Stimulated activated CD4-positive, alpha-beta T cell treated with anti-CD3 and anti-CD28 coated beads, Interleukin-1b, Interleukin-23, amount 100 ng/mL, for 24 hours (primary cell): ENCODE measurements around the gene TBC1D2B.

Experiments
- DNase-seq, 4 experiments: peaks; one replicate each; pipeline ENCODE4 v3.0.0-alpha.2; 2020; ENCODE audit warnings: low read depth in 4 of 4, low spot score in 1 of 4

The TBC1D2B gene

GRCh38 chr15:78055919-78056713 is 21.4 kb downstream of the TBC1D2B start:
- no peak for DNase-seq

DNA sequence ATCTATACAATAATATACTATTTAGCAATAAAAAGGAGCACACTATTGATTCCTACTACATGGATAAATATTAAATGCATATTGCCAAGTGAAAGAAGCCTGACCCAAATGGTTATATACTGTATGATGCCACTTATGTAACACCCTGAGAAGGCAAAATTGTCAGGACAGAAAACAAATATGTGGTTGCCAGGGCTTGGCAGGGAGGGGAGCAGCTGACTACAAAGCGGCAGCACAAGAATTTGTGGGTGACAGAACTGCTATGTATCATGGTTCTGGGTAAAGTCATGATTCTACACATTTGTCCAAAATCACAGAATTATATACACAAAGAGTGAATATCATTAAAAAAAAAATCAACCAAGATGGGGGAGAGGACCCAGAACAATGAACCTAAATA is 22.5 kb downstream of the TBC1D2B start:
- no peak for DNase-seq

- no peak for DNase-seq
Measured at GRCh38 chr15:78054518-78054917, 23.0 kb downstream of the TBC1D2B start.

DNA sequence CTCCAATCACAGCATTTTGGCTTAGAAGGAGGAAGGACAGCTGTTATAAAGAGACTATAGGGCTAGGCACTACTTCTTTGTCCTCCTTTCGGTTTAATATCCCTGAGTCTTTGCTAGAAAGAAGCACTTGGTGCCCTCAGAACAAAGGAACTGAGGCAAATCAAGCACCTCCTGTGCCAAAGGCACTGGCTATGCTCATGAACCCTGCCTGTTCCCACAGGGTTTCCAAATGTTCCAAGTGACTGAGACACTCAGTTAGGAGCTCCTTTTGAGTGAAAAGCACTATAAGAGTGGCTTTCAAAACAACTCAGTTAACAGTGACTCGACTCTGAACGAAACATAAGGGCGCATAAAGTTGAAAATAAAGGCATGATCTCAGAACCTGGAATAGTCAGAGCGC is 25.0 kb downstream of the TBC1D2B start:
- DNase-seq, result no peak

- DNase-seq, result no peak
Measured at GRCh38 chr15:78052001-78052401, 25.5 kb downstream of the TBC1D2B start.

DNA sequence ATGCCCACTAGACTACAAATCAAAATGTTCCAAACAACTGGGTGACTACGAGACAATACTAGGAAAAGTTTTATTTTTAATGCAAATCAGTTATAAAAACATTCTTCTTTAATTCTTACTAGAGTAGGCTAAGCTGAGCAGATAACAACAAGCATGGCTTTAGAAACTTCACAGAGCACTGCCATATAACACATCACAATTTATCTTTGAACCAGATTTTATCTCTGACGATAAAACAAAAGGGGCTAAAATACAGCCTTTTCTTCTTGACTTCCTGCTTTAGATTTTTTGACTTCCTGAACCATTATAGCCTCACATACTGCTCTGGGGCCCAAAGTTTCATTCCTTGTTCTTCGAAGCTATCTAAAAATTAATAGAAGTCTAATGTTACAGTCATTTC is 25.9 kb downstream of the TBC1D2B start:
- no peak for DNase-seq

DNA sequence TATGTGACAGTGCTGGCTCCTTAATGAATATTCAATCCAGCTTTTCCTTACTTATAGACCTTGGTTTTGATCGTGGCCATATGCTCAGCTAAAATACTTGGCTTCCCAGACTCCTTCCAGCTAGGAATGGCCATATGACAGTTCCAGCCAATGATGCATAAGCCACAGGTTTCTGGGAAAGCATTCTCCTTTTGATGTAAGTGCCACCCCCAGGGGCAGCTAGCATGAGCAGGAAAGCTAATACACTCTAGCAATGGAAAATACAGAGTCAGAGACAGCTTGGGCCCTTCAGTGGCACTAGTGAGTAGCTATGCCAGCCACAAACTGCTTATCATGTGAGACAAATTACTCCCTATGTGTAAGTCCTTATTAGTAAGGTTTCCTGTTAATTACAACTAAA is 26.7 kb downstream of the TBC1D2B start:
- DNase-seq, result no peak

DNA sequence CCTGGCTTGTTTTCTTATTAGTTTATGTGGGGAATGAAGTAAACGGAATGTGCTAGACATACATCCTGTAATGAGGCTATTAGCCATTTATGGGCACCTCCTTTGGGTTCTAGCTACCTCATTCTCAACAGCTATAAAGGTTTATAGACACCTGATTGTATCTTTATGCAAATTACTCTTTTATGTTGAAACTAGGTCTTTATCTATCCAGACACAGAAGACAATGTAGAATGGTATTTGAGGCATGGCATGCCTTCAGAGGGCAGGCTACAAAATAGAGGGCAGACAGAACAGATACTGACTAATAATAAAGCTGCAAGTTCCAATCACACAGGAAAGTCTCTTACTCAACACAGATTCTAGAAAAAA is 27.1 kb downstream of the TBC1D2B start:
- no peak for DNase-seq

DNA sequence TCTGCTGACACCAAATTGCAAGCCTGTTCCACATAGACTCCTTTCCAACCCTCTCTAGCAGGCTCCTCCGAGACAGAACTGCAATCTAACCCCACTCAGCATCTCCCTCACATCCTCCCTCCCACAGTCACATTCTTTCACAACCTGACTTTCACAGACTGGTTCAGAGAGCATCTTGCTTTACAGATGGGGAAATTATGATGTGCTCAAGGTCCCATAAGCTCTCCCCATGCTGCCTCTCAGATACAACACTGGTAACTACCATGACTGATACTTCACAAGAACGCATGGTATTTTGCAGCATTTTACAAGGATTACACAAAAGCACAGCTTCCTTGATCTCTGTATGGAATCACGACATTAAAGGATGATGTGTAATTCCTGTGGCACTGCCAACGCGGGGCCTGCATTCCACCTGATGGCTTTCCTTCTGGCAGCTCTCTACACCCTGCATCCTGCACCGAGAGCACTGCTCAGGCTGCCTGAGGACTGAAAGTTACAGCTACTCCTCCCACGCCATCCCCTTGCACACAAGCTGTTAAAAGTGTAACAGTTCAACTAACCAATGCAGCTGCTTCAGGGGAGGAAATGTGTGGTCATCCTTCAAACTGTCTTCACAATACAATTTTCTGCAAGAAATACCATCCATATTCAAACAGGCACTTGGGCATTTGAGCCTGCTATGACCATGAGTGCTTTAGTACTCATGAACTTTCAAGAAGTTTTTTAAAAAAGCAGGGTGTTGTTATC is 27.6 kb downstream of the TBC1D2B start:
- peak in 2 of 4 experiments; percentile 57 to 67 for DNase-seq

DNA sequence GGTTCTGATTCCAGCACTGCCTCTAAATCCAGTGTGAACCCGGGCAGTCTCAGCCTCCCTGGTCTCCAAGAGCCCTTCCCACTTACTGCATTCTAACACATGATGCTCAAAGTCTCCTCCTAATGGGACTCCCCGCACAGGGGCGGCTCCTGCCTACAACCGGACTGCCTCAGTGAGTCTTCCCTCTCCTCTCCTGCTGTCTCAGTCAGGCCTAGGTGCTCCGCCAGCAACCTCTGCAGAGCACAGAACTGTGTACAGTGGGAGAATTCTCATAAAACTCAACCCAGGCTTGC is 28.9 kb downstream of the TBC1D2B start:
- no peak for DNase-seq

- no peak for DNase-seq
Measured at GRCh38 chr15:78047761-78048627, 29.5 kb downstream of the TBC1D2B start.

- no peak for DNase-seq
Measured at GRCh38 chr15:78046796-78047341, 30.6 kb downstream of the TBC1D2B start.

DNA sequence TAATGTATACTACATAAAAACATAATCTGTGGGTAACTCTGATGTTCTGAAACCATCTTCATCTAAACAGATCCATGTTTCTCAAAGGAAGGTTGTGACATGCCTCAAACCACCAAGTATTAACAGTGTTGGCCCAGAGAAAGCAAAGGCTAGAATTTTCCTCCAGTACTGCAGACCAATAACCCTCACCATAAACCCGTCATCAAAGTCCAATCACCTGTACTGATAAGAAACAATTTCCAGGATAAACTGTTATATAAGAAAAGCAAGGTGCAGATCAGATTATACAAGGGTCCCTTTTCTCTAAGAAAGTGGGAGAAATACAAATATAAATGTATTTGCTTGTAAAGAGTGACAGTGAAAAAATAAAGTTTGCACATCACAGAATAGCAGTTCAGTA is 32.3 kb downstream of the TBC1D2B start:
- no peak for DNase-seq

- no peak for DNase-seq
Measured at GRCh38 chr15:78044407-78045155, 32.9 kb downstream of the TBC1D2B start.

DNA sequence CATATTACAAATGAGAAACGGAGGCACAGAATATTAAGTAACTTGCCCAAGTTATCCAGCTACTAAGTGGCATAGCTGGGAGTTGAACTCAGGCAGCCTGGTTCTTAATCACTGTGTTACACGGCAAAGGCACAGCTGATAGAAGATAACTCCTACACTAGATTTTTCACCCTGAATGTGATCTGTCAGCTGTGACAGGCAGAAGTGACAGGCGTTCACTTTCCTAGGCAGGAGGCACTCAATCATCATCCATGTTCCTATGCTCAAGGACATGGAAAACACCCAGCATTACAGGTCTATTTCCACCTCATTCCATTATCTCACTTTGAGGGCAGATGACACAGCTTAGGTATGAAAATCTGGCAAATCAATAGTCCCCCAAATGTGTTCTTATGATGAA is 35.6 kb downstream of the TBC1D2B start:
- DNase-seq, result no peak

GRCh38 chr15:78040653-78041244 is 36.8 kb downstream of the TBC1D2B start:
- DNase-seq, result no peak

DNA sequence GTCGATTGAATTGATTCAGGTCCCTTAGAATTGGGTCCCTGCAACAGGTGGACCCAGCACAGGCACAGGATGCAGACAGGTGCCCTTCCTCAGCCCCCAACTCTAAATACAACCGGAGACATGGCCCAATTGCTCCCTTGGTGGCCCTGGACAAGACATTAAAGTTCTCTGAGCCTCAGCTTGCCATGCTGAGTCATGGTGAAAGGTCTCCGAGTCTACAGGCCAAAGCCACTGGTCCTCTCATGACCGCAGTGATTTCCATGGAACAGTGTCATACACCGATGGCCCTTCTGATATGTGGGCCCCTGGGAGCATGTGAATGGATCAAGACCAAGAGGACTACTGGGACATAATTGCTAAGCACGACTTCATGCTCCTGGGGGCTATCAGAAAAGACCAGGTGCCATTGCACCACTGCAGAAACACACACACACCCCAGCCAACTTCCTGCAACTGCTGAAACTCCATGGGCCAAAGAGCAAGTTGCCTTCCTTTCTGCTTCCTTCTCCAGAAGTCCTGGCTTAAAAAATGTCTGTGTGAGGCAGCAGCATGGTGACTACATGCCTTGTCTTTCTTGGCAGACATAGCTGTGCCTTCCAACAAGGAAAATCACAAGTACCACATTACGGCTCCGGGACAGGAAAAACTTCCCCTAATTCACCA is 38.8 kb downstream of the TBC1D2B start:
- DNase-seq, result no peak

- DNase-seq, result no peak
Measured at GRCh38 chr15:78037779-78038305, 39.7 kb downstream of the TBC1D2B start.

- no peak for DNase-seq
Measured at GRCh38 chr15:78037328-78037727, 40.2 kb downstream of the TBC1D2B start.
